Measurements from ENCODE around the gene RBMS1.

The RBMS1 gene

GRCh38 chr2:160373263-160373662 lies 120.3 kb downstream of the RBMS1 start:
- no peak overlapping the region for H3K4me3 ChIP-seq (ENCODE audit: low read length)
- no peak overlapping the region for H3K4me2 ChIP-seq (ENCODE audit: low read length)
- H3K9ac ChIP-seq (ENCODE audit: low read length), result no peak overlapping the region
- H2AFZ ChIP-seq (ENCODE audit: low read depth, low read length), result no peak overlapping the region
- no peaks in the 10 kb centered on the region for H3K79me2 ChIP-seq (ENCODE audit: low read length)
- H3K36me3 ChIP-seq (replicated peaks; ENCODE audit: low read depth, low read length), result no peaks in the 10 kb centered on the region
- no peaks in the 10 kb centered on the region for H3K27me3 ChIP-seq (ENCODE audit: low read depth, low read length)
- H3K9me3 ChIP-seq (ENCODE audit: insufficient read depth, low read length), result no peaks in the 10 kb centered on the region
- no peaks in the 10 kb centered on the region; the same call in 1 of the 2 replicates for H4K20me1 ChIP-seq (ENCODE audit: insufficient read depth, low read length)
- H3K27ac ChIP-seq (ENCODE audit: low read length), result no peak overlapping the region
- TF ChIP-seq CTCF (IDR thresholded peaks at IDR 0.05; ENCODE audit: low read depth, low read length) (no peak), EZH2phosphoT487 (IDR thresholded peaks at IDR 0.05; ENCODE audit: low read depth) (no peak)
- H3K4me1 ChIP-seq (ENCODE audit: low read length), result peaks cover 20% of the 10 kb centered on the region

GRCh38 chr2:160372585-160372984 lies 121.0 kb downstream of the RBMS1 start:
- peaks cover 20% of the 10 kb centered on the region for H3K4me1 ChIP-seq (ENCODE audit: low read length)
- H3K9ac ChIP-seq (ENCODE audit: low read length), result no peak overlapping the region
- H3K4me2 ChIP-seq (ENCODE audit: low read length), result no peak overlapping the region
- no peak overlapping the region for H3K27ac ChIP-seq (ENCODE audit: low read length)
- no peaks in the 10 kb centered on the region for H3K36me3 ChIP-seq (replicated peaks; ENCODE audit: low read depth, low read length)
- H3K9me3 ChIP-seq (ENCODE audit: insufficient read depth, low read length), result no peaks in the 10 kb centered on the region
- no peak overlapping the region for H3K4me3 ChIP-seq (ENCODE audit: low read length)
- no peaks in the 10 kb centered on the region for H3K79me2 ChIP-seq (ENCODE audit: low read length)
- H4K20me1 ChIP-seq (ENCODE audit: insufficient read depth, low read length), result no peaks in the 10 kb centered on the region; the same call in 1 of the 2 replicates
- H3K27me3 ChIP-seq (ENCODE audit: low read depth, low read length), result no peaks in the 10 kb centered on the region
- TF ChIP-seq EZH2phosphoT487 (IDR thresholded peaks at IDR 0.05; ENCODE audit: low read depth) (no peak), CTCF (IDR thresholded peaks at IDR 0.05; ENCODE audit: low read depth, low read length) (no peak)
- no peak overlapping the region for H2AFZ ChIP-seq (ENCODE audit: low read depth, low read length)

- no peak overlapping the region for H3K4me2 ChIP-seq (ENCODE audit: low read length)
- H2AFZ ChIP-seq (ENCODE audit: low read depth, low read length), result no peak overlapping the region
- H3K36me3 ChIP-seq (replicated peaks; ENCODE audit: low read depth, low read length), result no peaks in the 10 kb centered on the region
- no peaks in the 10 kb centered on the region for H3K79me2 ChIP-seq (ENCODE audit: low read length)
- no peaks in the 10 kb centered on the region for H3K27me3 ChIP-seq (ENCODE audit: low read depth, low read length)
- H3K27ac ChIP-seq (ENCODE audit: low read length), result no peak overlapping the region
- H3K4me3 ChIP-seq (ENCODE audit: low read length), result no peak overlapping the region
- H3K9ac ChIP-seq (ENCODE audit: low read length), result no peak overlapping the region
- TF ChIP-seq CTCF (IDR thresholded peaks at IDR 0.05; ENCODE audit: low read depth, low read length), result no peak
- TF ChIP-seq EZH2phosphoT487 (IDR thresholded peaks at IDR 0.05; ENCODE audit: low read depth), result no peak
- peaks cover 14% of the 10 kb centered on the region for H3K4me1 ChIP-seq (ENCODE audit: low read length)
- H4K20me1 ChIP-seq (ENCODE audit: insufficient read depth, low read length), result no peaks in the 10 kb centered on the region; the same call in 1 of the 2 replicates
- no peaks in the 10 kb centered on the region for H3K9me3 ChIP-seq (ENCODE audit: insufficient read depth, low read length)
These were observed 121.6 kb downstream of the RBMS1 start for GRCh38 chr2:160372010-160372356.

GRCh38 chr2:160371251-160372009 lies 122.2 kb downstream of the RBMS1 start:
- H3K4me1 ChIP-seq (ENCODE audit: low read length), result peaks cover 11% of the 10 kb centered on the region
- H2AFZ ChIP-seq (ENCODE audit: low read depth, low read length), result no peak overlapping the region
- H3K36me3 ChIP-seq (replicated peaks; ENCODE audit: low read depth, low read length), result no peaks in the 10 kb centered on the region
- no peaks in the 10 kb centered on the region for H3K9me3 ChIP-seq (ENCODE audit: insufficient read depth, low read length)
- H3K79me2 ChIP-seq (ENCODE audit: low read length), result no peaks in the 10 kb centered on the region
- H3K9ac ChIP-seq (ENCODE audit: low read length), result no peak overlapping the region
- no peaks in the 10 kb centered on the region; the same call in 1 of the 2 replicates for H4K20me1 ChIP-seq (ENCODE audit: insufficient read depth, low read length)
- no peak for TF ChIP-seq EZH2phosphoT487 (IDR thresholded peaks at IDR 0.05; ENCODE audit: low read depth)
- no peak for TF ChIP-seq CTCF (IDR thresholded peaks at IDR 0.05; ENCODE audit: low read depth, low read length)
- H3K27me3 ChIP-seq (ENCODE audit: low read depth, low read length), result no peaks in the 10 kb centered on the region
- no peak overlapping the region for H3K27ac ChIP-seq (ENCODE audit: low read length)
- H3K4me2 ChIP-seq (ENCODE audit: low read length), result no peak overlapping the region
- H3K4me3 ChIP-seq (ENCODE audit: low read length), result no peak overlapping the region

All from OCI-LY3 (cell line).